ENCODE measurements around the gene LRMDA.

The LRMDA gene

DNA sequence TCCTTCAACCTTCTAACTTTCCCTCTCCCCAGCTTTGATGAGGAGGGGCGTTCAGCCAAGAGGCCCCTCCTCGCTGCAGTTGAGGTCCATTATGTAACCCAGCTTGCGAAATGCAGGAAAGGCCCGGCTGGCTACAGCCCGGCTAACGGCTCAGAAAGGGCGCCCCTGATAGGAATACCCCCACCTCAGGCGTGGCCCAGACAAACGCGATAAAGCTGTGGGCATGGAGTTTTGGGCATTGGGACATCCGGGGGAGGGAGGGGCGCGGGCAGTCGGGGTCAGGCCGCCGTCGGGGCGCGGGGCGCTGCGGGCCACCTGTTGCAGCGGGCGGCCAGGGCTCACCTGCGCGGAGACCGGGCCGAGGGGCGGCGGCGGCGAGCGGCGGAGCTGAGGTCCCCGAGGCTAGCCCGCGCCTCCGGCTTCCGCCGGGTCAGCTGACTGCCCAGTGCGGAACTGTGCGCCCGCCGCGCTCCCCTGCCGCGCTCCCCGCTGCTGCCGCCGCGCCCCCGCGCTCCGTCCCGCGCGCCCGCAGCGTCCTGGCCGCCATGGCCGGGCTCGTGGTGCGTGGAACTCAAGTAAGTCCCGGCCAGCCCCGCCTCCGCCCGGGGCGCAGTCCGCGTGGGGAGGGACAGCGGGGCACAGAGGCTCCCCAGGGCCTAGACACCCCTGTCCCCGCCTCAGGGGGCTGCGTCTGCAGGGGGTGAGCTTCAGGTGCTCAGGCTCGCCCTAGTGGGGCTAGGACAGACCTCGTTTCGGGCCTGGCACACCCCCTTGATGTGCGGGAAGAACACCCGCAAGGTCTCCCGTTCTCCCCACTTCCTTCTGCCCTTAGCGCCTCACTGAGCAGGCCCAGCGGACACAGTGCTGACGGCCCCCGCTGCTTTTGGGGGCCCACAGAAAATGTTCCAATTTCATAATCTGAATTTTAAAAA lies at the start of gene LRMDA:
TSS of gene LRMDA (plus strand) at position 445 of the 932 bp plus-strand sequence.
- DNase-seq (ENCODE audit: low spot score), result no peak

DNA sequence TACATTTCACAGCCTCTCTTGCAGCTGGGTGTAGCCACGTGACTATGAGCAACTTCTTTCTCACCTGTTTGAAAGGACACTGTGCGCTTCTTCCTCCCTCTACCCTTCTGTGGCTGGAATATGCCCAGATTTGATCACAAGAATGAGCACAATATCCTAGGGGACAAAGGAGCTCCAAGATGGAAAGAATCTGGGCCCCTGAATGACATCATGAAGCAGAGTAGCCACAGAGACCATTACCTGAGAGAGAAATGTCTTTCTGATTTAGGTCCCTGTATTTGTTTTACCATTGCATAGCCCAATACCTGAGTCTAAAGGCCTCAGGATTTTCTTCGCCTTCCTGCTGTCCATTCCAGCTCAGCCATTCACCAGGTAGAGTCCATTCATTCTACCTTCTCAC lies 45.3 kb upstream of the LRMDA start:
- no peak for DNase-seq (ENCODE audit: low spot score)

DNA sequence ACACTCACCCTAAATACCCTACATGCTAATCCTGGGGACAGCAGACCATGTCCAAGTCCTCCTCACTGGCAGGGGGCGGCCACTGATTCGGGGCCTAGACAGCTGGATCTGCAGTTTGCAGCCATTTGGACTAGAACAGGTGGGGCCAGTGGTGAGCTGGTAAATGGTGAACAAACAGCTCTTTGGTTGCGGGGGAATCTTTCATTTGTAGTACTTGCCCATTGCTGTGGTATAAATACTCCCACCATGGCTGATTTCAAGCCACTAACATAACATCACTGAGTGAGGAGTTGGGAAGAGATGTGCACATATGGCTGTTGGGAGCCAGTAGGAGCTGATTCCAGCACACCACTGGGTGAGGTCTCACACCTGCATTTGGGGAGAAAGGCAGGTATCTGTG lies 43.3 kb upstream of the LRMDA start:
- no peak for DNase-seq (ENCODE audit: low spot score)

DNA sequence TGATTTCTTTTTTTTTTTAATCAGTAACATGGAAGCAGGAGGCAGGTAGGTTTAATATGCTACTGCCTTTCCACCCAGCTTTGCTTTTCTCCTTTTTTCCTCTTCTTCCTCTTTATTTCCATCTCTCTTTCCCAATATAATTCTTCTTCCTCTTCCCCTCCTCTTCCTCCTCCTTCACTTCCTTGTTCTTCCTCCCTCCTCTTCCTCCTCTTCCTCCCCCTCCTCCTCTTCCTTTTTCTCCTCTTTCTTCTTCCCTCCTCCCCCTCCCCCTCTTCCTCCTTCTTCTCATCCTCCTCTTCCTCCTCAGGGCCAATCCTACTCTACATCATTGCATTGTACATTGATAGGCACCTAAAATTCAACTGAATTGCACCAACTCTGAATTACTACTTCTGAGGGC lies 41.2 kb upstream of the LRMDA start:
- DNase-seq (ENCODE audit: low spot score), result no peak

DNA sequence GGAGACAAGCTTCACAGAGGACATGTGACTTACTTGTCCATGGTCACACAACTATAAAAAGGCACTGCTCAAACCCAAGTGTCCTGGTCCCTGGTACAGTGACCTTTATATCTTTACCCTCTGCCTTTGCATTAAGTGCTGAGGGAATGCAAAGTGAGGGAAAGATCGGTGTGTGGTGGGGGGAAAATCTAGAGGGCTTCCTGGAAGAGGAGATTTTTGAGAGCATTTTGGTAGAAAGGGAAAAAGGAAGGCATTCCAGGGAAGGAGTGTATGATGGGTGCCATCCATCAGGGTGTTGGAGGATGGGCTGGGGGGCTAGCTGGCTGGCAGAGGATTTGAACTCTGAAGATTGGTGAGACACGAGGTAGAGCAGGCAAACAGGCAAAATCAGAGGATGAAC lies 39.2 kb upstream of the LRMDA start:
- DNase-seq (ENCODE audit: low spot score), result no peak

DNA sequence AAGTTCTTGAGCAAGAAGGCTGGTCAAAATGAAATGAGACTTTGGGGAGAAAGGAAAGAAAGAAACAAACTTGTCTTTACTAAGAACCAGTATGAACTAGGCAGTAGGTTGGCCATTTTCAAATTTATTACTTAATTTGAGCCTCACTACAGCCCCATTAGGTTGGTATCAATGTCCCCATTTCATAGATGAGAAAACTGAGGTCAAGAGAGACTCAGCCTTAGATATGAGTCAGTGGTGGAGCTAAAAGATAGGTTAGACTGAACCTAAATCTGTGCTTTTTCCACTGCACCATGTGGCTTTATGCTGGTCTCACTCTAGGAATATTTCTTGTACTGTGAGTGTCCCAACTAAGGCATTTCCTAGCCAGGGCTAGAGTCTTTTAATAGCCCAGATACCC lies 38.7 kb upstream of the LRMDA start:
- DNase-seq (ENCODE audit: low spot score), result no peak

DNA sequence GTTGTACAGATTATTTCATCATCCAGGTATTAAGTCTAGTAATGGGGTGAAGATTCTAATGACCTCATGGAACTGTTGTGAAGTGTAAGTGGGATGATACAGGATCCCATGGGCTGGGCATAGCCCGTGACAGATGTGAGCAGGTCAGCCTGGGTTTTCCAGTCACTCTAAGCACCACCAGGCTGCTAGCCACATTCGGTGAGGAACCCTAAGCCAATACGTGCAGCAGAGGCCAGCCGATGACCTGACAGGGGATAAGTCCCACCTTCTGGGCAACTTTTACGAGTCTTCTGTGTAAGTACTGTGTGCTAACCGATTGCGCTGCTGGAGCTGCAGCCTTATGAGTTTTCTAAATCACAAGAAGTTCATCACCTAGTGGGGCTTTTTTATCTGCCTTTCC lies 37.2 kb upstream of the LRMDA start:
- no peak for DNase-seq (ENCODE audit: low spot score)

DNA sequence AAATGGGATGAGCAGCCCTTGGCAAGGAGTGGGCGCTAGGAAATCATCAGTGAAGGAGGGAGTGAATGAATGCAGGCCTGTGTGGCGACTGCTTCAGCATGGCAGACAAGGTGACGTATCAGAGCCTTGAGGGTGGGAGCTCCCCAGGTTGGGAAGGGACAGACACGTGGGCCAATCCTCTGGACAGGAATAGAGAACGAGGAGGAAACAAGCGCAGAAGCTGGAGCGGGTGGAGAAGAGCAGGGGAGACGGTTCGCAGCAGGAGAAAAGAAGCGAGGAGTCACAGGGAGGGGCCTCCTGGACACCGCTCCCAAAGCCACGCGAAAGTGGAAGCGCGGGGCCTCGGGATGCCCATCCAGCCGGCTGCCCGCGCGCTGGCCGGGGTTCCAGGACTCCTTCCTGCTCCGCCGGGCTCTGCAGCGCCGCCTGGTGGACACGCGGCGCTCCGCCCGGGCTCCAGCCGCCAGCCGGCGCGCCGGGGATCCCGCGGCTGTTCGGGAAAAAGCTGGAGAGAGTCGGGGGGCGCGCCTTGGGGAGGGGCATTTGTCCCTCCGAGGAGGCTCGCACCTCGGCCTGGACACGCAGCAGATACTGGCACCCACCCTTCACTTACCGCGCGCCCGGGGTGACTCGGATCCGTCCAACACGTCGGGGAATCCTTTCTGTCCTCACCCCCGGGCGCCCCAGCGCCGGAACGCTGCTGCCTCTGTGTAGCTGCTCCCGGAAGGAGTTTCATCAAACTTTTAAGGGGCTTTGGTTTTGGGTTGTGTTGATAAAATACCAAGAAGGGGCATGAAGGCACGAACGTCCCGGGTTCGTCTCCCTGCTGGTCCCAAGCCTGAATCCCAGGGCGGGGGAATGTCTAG lies 36.1 kb upstream of the LRMDA start:
- no peak for DNase-seq (ENCODE audit: low spot score)

DNA sequence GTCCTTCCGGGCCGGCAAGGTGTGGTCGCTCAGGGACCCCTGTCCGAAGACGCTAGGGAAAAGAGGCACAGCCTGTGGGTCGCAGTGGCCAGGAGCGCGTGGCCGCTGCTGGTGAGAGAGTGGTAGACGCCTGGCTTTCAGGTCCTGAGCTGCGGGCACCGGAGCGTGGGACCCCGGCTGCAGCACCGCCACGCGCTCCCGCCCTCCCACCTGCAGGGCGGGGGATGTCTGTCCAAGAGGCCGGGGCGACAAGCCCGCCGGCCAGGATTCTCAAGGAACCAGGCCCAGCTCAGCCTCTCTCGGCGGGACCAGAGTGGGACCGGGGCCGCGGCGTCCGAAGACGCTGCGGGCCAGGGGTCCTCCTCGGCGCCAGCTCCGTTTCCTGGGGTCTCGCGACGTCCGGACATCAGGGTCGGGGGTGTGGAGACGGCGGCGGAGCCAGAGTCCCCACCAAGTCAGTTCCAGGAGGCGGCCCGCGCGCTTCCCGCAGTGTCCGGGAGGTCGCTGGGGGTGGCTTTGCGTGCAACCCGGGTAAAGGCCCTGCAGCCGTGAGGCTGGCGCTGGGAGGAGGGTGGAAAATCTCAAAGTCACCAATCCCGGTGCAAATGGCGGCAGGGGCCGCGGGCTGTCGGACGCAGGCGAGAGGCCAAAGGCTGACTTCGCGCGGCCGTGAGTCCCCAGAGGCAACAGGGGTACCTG lies 35.3 kb upstream of the LRMDA start:
- no peak for DNase-seq (ENCODE audit: low spot score)

DNA sequence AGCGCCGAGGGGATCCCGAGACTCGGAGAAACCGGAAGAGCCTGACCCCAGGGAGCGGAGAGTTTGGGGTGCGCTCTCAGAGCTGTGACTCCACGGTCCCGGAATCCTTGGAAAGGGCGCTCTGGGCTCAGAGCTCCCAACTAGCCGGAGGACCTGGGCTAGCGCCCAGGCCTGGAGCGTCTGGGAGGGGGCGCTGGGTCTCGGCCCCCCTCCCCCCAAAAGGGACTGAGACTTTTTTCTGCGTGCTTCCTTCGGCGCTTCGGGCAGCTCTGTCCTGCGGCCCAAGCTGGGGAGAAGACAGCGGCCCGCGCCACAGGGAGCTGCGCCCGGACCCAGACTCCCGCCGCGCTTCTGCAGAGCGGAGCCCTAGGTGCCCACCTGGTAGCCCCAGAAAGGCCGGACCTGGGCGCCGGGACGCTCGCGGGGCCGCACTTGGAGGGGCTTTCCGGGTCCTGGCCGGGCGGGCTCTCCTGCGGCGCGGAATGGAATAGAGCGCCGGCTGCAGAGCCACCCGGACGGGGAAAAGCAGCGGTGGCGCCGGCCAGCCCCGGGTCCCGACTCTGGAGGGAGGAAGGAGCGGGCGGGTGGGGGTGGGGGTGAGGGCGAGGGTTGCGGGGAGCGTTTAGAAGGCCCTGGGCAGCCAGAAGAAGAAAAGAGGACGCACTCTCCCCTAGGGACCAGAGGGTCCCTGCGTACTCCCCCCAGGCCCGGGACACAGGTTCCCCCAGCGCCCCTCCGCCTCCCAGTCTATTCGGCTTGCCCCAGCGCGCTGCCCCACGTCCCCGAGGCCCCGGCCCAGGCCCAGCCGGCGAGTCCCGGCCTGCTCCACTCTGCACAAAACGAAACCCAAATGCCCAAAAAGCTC lies 34.6 kb upstream of the LRMDA start:
- no peak for DNase-seq (ENCODE audit: low spot score)

DNA sequence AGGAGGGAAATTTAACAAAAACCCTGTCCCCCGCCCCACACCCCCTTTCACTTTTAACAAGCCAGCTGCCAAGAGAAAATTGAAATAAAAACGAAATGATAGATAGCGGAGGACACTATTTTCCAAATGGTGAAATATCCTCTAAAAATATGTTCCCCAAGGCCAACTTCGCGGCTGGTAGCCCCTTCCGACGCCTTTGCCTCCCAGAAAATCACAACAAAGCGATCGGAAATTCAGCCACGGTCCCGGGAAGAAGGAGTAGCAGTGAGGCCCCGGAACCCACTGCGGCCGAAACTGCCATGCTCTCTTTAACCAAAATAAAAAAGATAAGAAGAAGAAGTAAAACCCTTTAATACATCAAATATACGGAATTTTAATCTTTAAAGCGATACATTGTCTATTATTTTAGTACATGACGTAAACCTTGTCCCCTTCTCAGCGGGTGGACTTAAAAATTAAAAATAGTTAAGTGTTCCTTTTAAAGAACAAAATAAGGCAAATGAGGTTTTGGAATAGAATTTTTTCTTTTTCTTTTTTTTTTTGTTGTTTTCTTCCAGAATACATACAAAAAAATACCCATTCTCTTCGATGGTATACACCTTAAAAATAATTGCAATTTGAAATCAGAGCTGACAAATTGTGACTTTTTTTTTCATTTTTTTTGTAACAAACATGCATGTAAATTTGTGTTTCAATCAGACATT lies 33.8 kb upstream of the LRMDA start:
- no peak for DNase-seq (ENCODE audit: low spot score)

DNA sequence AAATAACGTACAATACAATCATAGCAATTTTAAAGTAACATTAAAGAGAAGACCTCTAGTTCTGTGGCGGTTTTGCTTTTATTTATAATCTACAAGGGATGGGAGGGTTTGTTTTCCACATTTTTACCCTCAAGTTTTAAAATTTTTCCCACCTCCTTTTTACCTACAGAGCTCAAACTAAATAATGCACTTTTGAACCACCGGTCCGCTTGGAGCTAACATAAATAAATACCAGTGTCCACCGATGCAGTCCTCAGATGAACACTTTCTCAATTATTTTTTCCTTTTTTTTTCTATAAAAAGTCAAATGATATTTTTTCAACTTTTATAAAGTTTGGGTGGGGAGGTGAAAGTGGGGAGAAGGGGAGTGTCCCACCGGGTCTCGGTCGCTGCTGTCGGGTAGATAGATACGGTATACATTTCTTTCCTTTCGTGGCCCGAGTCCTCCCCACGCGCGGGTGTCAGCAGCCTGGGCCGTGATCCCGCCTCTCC lies 33.2 kb upstream of the LRMDA start:
- DNase-seq (ENCODE audit: low spot score), result no peak

DNA sequence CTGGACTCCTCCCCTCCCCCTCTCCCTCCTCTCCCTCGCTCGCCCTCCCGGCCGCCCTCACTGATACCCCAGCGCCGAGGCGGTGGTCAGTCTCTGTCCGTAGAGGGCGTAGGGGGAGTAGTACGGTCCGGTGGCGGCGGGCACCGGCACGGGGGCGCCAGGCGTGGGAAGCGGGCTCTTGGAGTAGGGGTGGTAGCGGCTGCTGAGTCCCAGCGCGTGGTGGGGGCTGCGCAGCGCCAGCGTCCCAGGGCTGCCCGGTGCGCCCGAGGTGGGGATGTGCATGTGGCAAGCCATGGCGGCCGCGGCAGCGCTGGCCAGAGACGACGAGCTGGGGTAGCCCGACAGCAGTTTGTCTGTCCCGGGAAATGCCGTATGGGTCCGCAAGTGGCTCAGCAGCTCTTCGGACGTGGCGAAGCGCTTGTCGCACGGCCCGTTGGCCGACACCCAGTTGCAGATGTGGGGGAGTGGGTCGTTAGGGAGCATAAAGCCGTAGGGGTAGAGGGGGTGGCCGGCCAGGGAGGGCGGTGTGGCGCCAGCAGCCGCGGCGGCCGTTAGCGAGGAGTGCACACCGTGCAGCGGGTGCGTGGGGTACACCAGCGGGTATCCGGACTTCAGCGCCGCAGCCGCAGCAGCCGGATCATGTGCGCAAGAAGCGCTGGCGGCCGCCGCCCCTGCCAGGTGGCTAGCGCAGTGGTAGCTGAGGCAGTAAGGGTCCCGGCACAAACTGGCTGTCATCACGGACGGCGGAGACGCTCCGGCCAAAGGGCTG lies 32.5 kb upstream of the LRMDA start:
- no peak for DNase-seq (ENCODE audit: low spot score)

DNA sequence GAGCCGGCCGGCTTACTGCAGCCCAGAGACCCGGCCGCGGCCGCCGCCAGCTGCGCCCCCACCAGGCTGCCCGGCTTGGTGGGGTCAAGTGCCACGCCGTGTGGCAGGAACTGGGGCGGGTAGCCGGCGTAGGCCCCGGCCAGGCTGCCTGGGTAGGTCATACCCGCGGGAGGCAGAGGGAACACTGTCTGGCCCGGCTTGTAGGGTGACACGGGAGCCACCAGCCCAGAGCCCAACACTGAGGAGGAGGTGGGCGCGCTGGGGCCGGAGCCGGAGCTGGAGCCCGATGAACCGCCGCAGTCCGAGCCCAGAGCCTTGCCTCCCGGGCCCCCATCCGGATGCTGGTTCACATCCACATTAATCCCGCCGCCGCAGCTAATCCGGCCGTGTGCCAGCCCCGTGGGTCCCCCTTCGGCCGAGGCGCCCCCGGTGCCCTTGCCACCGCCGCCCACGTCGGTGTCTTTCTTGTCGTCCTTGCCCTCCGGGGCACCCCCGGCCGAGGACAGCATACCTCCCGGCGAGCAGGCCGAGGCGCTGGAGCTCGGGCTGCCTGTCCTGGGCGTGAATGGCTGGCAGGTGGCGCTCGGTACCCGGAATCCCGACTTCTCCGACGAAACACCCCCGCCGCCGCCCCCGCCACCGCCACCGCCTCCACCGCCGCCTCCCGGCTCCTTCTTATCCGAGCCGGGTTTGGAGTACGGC lies 31.8 kb upstream of the LRMDA start:
- no peak for DNase-seq (ENCODE audit: low spot score)

DNA sequence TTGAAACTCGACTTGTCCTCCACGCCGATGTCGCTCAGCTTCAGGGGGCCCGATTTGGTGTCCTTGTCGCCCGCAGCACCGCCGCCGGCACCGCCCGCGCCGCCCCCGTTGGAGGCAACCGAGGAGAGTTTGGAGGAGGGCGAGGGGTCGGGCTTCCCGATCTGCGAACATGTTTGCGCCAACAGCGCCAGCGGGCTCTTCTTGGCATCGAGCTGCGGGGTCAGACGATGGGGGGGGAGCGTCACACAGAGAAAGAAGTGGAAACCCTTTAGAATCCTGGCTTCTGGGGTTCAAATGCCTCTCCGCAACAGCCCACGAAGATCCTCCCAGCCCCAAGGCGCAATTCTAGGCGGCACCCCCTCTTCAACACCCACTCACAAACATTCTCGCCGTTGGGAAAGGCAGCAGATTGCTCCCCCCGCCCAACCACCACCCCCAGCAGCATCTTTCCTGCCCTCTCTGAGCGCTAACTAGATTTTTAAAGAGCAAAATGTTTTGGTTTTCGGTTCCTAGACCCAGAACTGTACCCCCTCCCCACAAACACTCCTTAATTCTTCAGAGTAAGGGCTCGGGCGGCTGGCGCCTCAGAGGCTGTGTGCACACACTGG lies 31.2 kb upstream of the LRMDA start:
- no peak for DNase-seq (ENCODE audit: low spot score)

DNA sequence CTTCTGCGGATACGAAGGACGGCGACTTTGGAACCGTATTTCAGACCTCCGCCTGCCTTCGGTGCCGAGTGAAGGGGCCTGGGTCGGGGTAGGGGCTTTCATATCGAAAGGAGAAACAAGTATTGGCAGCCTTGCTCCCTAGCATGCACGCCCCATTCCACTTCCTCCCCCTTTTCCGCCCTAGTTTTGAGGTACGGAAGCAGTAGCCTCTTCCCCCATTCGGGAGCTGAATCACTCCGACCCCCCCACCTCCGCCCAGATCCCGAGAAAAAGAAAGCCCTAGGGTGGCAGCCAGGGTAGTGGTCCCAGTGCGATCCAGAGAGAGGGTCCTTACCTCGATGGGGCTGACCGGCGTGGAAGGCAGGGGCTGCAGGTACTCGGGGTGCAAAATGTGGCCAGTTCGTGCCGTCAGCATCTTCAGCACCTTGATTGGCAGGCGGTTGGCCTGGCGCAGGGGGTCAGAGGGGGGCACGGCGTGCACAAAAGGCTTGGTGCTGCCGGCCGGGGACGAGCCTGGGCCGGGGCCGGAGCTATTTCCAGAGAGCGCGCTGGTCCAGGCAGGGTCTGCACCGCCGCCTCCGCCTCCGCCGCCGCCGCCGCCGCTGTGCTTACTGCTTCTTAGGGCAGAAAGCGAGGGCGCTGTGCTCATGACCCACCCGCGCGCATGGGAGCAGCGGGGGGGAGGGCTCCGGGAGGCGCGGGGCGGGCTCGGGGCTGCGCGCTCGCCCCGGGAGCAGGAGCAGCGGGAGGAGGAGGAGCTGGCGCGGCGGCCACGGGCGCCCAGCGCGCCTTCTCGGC lies 30.5 kb upstream of the LRMDA start:
- DNase-seq (ENCODE audit: low spot score), result peak; percentile 72

DNA sequence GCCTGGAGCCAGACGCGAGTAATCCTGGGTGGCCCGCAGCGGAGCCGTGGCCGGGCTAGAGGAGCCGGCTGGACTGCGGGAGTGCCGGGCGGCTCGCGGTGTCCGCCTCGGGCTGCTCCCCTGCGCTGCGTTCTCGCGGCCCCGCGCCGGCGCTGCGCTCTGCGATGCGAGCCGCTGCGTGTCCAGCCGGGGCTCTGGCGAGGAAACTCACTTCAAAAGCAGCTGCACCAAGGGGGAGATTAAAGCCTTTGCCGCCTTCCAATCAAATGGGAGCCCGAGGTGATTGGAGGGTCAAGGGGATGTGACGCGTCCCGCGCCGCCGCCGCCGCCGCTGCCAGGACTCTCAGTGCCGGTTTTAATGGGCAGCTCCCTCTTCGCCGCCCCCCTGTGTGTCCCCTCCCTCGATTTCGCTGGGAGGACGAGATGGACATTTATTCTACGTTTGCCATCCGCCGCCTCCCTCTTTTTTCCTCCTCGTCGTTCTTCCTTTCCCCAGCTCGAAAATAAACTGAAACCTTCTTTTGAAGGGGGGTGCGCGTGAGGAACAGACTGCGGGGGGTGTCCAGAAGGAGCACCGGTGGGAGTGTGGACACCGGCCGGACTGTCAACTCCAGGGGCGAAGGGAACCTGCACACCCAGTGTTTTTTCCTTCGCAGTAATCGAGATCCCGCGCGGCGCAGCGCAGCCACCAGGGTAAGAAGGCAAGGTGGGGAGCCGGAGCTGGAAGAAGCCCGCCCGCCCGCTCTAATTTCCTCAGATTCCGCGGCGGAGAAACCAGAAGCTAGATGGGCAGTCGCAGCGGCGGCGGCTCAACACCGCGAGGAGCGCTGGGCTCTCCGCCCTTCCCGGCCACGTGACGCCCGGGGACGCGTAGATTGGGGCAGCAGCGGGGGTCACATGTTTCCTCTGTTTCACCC lies 29.6 kb upstream of the LRMDA start, which contains the start of gene ZNF503:
TSS of gene ZNF503 (minus strand) at position 196 of the 917 bp plus-strand sequence. CDS start 345 bp downstream, outside the sequence.
- peak; percentile 96 for DNase-seq (ENCODE audit: low spot score)

Measured in putamen (tissue), 1 donor.